K562 (cell line): ENCODE data around the gene GPC2. TPM values are rescaled to one million over a fixed set of nuclear protein-coding genes. Genes with fewer than 3 reads are reported as not detected.

Experiments used
- ASH1L ChIP-seq: fragments of 450-650 bp; IDR thresholded peaks from 2 replicates; pipeline ENCODE4 v1.6.1; 2018; ENCODE audit warnings: borderline replicate concordance, mild to moderate bottlenecking, low read depth; ENCODE audit not compliant: partially characterized antibody
- BHLHE40 ChIP-seq: IDR thresholded peaks from 2 replicates; pipeline ENCODE4 v1.6.1; 2011; ENCODE audit warnings: low read length, improper control_type of control experiment
- E2F1 ChIP-seq: sonication (generic); formaldehyde crosslinking; IDR thresholded peaks from 2 replicates; pipeline ENCODE4 v1.8.1; 2023; ENCODE audit warnings: mild to moderate bottlenecking, missing genetic modification reagents, moderate library complexity
- MTA1 ChIP-seq: fragments of 450-650 bp; IDR thresholded peaks from 2 replicates; pipeline ENCODE4 v1.6.1; 2017; ENCODE audit warnings: borderline replicate concordance
- MTA2 ChIP-seq: fragments of 450-650 bp; IDR thresholded peaks from 2 replicates; pipeline ENCODE4 v1.6.1; 2016; ENCODE audit warnings: low read depth
- NFRKB ChIP-seq: fragments of 450-650 bp; IDR thresholded peaks from 2 replicates; pipeline ENCODE4 v1.6.1; 2016; ENCODE audit warnings: low read depth
- PHB2 ChIP-seq: fragments of 450-650 bp; IDR thresholded peaks from 2 replicates; pipeline ENCODE4 v1.6.1; 2017; ENCODE audit warnings: low read depth
- TCFL5 ChIP-seq: fragments of 250-450 bp; sonication (Bioruptor Pico); conservative IDR thresholded peaks from 2 replicates; pipeline ENCODE4 v1.6.1; 2021; ENCODE audit warnings: mild to moderate bottlenecking, moderate library complexity, matching md5 sums
- THRA ChIP-seq: fragments of 450-650 bp; IDR thresholded peaks from 2 replicates; pipeline ENCODE4 v1.6.1; 2017; ENCODE audit warnings: mild to moderate bottlenecking, moderate library complexity
- ZC3H11A ChIP-seq: IDR thresholded peaks from 2 replicates; pipeline ENCODE4 v1.6.1; 2012; ENCODE audit warnings: low read depth, low read length, improper control_type of control experiment
- ZC3H4 ChIP-seq: sonication (generic); formaldehyde crosslinking; IDR thresholded peaks from 2 replicates; pipeline ENCODE4 v1.9.0; 2021; ENCODE audit warnings: missing genetic modification reagents, borderline replicate concordance
- ZNF263 ChIP-seq: sonication (generic); formaldehyde crosslinking; IDR thresholded peaks from 2 replicates; pipeline ENCODE4 v1.8.0; 2022; ENCODE audit warnings: mild to moderate bottlenecking, missing genetic modification reagents, borderline replicate concordance
- ZNF75A ChIP-seq: fragments of 450-650 bp; formaldehyde crosslinking; IDR thresholded peaks from 2 replicates; pipeline ENCODE4 v1.4.0; 2020; ENCODE audit warnings: mild to moderate bottlenecking
- polyA plus RNA-seq, 8 experiments: library from polyadenylated mRNA; depleted of rRNA in 4 of 8; stranded (reverse) in 5 of 8; unstranded in 3 of 8; fragments of >200 nt; fragmentation: Nextera tagmentation in 2 of 8; fragmentation: Illumina TruSeq in 1 of 8; extraction: Ambion mirVana in 2 of 8; extraction: Trizol in 1 of 8; gene quantifications; 2 replicates each; pipeline versions ENCODE4 v1.2.1 to v1.2.3, GENCODE V29; 2011 to 2014; ENCODE audit warnings: inconsistent platforms in 1 of 8, missing spikeins in 1 of 8
- total RNA-seq, 7 experiments: library from RNA; depleted of rRNA in 6 of 7; stranded (reverse); fragments of >200 nt in 6 of 7; fragmentation: Illumina TruSeq in 2 of 7; extraction: Trizol in 2 of 7; gene quantifications; 2 replicates each; pipeline versions ENCODE4 v1.2.1 to v1.2.3, GENCODE V29; 2011 to 2021; ENCODE audit warnings: low replicate concordance in 1 of 7
- TF ChIP-seq, protein P1 (sequence below), 2 experiments: fragments of 450-650 bp; IDR thresholded peaks; 2 replicates each; pipeline ENCODE4 v1.6.1; 2018; ENCODE audit warnings: mild to moderate bottlenecking in 2 of 2, low read depth in 1 of 2; ENCODE audit not compliant: partially characterized antibody in 2 of 2
- TF ChIP-seq, protein P2 (sequence below), 2 experiments: IDR thresholded peaks; 2 replicates each; pipeline ENCODE4 v1.6.1; 2011; ENCODE audit warnings: borderline replicate concordance in 1 of 2, control low read depth in 1 of 2, low read depth in 1 of 2, low read length in 1 of 2, mild to moderate bottlenecking in 1 of 2, mixed read lengths in 1 of 2, moderate library complexity in 1 of 2; ENCODE audit not compliant: insufficient read depth in 1 of 2, insufficient read length in 1 of 2, poor library complexity in 1 of 2, severe bottlenecking in 1 of 2; ENCODE audit errors: extremely low read depth in 1 of 2
- TF ChIP-seq, protein P3 (sequence below): fragments of 200-800 bp; sonication (Bioruptor generic); IDR thresholded peaks from 2 replicates; pipeline ENCODE4 v1.6.1; 2017; ENCODE audit warnings: missing genetic modification characterization, missing compliant biosample characterization

GPC2 gene
- total and polyA plus RNA-seq, 9 of the 15 experiments (the other 6 are each of a cell fraction or from before 2014, with no cell fraction given) = 0.06 to 7.7 (median 1.4) TPM; not detected in 1

DNA sequence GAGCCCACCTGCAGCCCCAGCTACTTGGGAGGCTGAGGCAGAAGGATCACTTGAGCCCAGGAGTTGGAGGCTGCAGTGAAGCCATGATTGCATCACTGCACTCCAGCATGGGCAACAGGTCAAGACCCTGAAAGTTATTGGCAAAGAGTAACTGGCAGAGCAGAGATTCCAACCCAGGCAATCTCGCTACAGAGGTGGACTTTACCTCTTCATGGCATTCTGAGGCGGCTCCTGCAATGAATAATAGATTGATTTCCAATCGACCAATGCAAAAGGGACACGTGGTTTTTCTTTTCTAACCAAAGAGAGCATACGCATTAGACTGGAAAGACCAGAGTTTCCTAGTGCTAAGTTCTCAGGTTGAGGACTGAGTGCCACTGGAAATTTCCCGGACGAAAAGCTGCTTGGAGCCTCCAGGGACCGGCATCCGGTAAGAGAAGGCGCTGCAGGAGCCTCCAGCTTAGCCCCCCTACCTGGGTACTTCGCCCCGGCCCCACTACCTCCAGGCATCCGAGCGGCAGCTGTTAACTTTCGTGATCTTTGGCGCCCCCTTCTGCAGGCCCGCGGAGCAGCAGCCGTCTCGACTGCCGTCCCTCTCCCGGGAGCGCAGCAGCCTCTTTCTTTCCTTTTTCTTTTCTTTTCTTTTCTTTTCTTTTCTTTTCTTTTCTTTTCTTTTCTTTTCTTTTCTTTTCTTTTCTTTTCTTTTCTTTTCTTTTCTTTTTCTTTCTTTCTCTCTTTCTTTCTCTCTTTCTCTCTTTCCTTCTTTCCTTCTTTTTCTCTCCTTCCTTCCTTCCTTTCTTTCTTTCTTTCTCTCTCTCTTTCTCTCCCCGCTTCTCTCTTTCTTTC, 46.4 kb downstream of the GPC2 start (continued):
- TF ChIP-seq, protein P1, sequence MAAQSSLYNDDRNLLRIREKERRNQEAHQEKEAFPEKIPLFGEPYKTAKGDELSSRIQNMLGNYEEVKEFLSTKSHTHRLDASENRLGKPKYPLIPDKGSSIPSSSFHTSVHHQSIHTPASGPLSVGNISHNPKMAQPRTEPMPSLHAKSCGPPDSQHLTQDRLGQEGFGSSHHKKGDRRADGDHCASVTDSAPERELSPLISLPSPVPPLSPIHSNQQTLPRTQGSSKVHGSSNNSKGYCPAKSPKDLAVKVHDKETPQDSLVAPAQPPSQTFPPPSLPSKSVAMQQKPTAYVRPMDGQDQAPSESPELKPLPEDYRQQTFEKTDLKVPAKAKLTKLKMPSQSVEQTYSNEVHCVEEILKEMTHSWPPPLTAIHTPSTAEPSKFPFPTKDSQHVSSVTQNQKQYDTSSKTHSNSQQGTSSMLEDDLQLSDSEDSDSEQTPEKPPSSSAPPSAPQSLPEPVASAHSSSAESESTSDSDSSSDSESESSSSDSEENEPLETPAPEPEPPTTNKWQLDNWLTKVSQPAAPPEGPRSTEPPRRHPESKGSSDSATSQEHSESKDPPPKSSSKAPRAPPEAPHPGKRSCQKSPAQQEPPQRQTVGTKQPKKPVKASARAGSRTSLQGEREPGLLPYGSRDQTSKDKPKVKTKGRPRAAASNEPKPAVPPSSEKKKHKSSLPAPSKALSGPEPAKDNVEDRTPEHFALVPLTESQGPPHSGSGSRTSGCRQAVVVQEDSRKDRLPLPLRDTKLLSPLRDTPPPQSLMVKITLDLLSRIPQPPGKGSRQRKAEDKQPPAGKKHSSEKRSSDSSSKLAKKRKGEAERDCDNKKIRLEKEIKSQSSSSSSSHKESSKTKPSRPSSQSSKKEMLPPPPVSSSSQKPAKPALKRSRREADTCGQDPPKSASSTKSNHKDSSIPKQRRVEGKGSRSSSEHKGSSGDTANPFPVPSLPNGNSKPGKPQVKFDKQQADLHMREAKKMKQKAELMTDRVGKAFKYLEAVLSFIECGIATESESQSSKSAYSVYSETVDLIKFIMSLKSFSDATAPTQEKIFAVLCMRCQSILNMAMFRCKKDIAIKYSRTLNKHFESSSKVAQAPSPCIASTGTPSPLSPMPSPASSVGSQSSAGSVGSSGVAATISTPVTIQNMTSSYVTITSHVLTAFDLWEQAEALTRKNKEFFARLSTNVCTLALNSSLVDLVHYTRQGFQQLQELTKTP (IDR thresholded peaks at IDR 0.05; ENCODE audit: low read depth in 1 of 2, partially characterized antibody in 2 of 2) = peak; percentile 44 to 71
- TF ChIP-seq ZNF75A (CRISPR knock-in tag) = 0 out of 2 replicates have a peak, but pooled peaks have one; percentile 33
- peak; percentile 65 for TF ChIP-seq ASH1L
- TF ChIP-seq, protein P2, sequence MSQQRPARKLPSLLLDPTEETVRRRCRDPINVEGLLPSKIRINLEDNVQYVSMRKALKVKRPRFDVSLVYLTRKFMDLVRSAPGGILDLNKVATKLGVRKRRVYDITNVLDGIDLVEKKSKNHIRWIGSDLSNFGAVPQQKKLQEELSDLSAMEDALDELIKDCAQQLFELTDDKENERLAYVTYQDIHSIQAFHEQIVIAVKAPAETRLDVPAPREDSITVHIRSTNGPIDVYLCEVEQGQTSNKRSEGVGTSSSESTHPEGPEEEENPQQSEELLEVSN (IDR thresholded peaks at IDR 0.05; ENCODE audit: borderline replicate concordance in 1 of 2, extremely low read depth in 1 of 2, insufficient read depth in 1 of 2, insufficient read length in 1 of 2, low read depth in 1 of 2, low read length in 1 of 2, poor library complexity in 1 of 2, severe bottlenecking in 1 of 2) = peak in 1 of 2 experiments; percentile 30
- TF ChIP-seq MTA2 = peak; percentile 54; the same call in 1 of the 2 replicates
- TF ChIP-seq E2F1 (CRISPR knock-in tag) = 0 out of 2 replicates have a peak, but pooled peaks have one; percentile 45
- peak; percentile 38; the same call in 1 of the 2 replicates for TF ChIP-seq ZC3H11A
- no peak for TF ChIP-seq THRA
- TF ChIP-seq, protein P3, sequence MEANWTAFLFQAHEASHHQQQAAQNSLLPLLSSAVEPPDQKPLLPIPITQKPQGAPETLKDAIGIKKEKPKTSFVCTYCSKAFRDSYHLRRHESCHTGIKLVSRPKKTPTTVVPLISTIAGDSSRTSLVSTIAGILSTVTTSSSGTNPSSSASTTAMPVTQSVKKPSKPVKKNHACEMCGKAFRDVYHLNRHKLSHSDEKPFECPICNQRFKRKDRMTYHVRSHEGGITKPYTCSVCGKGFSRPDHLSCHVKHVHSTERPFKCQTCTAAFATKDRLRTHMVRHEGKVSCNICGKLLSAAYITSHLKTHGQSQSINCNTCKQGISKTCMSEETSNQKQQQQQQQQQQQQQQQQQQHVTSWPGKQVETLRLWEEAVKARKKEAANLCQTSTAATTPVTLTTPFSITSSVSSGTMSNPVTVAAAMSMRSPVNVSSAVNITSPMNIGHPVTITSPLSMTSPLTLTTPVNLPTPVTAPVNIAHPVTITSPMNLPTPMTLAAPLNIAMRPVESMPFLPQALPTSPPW (CRISPR knock-in tag) = peak; percentile 17; the same call in 1 of the 2 replicates
- TF ChIP-seq NFRKB = 0 out of 2 replicates have a peak, but pooled peaks have one; percentile 56
- peak; percentile 33; the same call in 1 of the 2 replicates for TF ChIP-seq BHLHE40
- 0 out of 2 replicates have a peak, but pooled peaks have one; percentile 23 for TF ChIP-seq TCFL5 (CRISPR knock-in tag)
- TF ChIP-seq ZNF263 (CRISPR knock-in tag) = no peak
- TF ChIP-seq MTA1 = peak; percentile 92
- no peak for TF ChIP-seq ZC3H4 (CRISPR knock-in tag)
- TF ChIP-seq PHB2 = peak; percentile 84
